ENCODE measurements around the gene MED27.

Gene MED27

GRCh38 chr9:132094314-132094791, 14.7 kb upstream of the MED27 start:
- no peaks in the 10 kb centered on the region for H3K36me3 Mint-ChIP-seq
- no peaks in the 10 kb centered on the region for H3K4me1 Mint-ChIP-seq
- no peak for DNase-seq (ENCODE audit: low spot score in 2 of 2)
- ATAC-seq: no peak
- H3K4me3 Mint-ChIP-seq: no peak overlapping the region
- H3K9me3 Mint-ChIP-seq: no peaks in the 10 kb centered on the region
- H3K27ac Mint-ChIP-seq: no peak overlapping the region

- H3K4me3 Mint-ChIP-seq: no peak overlapping the region
- no peaks in the 10 kb centered on the region for H3K36me3 Mint-ChIP-seq
- ATAC-seq (peak; percentile 24), DNase-seq (ENCODE audit: low spot score in 2 of 2) (no peak)
- no peak overlapping the region for H3K27ac Mint-ChIP-seq
- H3K4me1 Mint-ChIP-seq: no peaks in the 10 kb centered on the region
- H3K9me3 Mint-ChIP-seq: no peaks in the 10 kb centered on the region
Observed at GRCh38 chr9:132090771-132091170, 11.1 kb upstream of the MED27 start.

- no peaks in the 10 kb centered on the region for H3K4me1 Mint-ChIP-seq
- no peak for ATAC-seq
- DNase-seq (ENCODE audit: low spot score in 2 of 2): no peak
- no peak overlapping the region for H3K27ac Mint-ChIP-seq
- no peak overlapping the region for H3K4me3 Mint-ChIP-seq
- no peaks in the 10 kb centered on the region for H3K36me3 Mint-ChIP-seq
- no peaks in the 10 kb centered on the region for H3K9me3 Mint-ChIP-seq
Observed at GRCh38 chr9:132087438-132088030, 7.9 kb upstream of the MED27 start.

GRCh38 chr9:132082188-132082587, 2.5 kb upstream of the MED27 start:
- Mint-ChIP-seq H3K27ac (no peak overlapping the region), H3K36me3 (peaks cover 6% of the 10 kb centered on the region), H3K4me3 (no peak overlapping the region), H3K4me1 (peaks cover 28% of the 10 kb centered on the region), H3K9me3 (no peaks in the 10 kb centered on the region)
- ATAC-seq (no peak), DNase-seq (ENCODE audit: low spot score in 2 of 2) (no peak)

GRCh38 chr9:132078699-132079356, 839 bp downstream of the MED27 start:
- Mint-ChIP-seq H3K9me3 (no peaks in the 10 kb centered on the region), H3K4me3 (peak overlapping the region; percentile 92), H3K27ac (peak overlapping the region; percentile 93), H3K36me3 (peaks cover 24% of the 10 kb centered on the region), H3K4me1 (peaks cover 49% of the 10 kb centered on the region)
- peak in 1 of 2 donors; percentile 61 for DNase-seq (ENCODE audit: low spot score in 2 of 2)
- ATAC-seq: peak; percentile 3

- peaks cover 31% of the 10 kb centered on the region for H3K36me3 Mint-ChIP-seq
- DNase-seq (ENCODE audit: low spot score in 2 of 2) (peak; percentile 10 to 59), ATAC-seq (no peak)
- no peaks in the 10 kb centered on the region for H3K9me3 Mint-ChIP-seq
- peaks cover 53% of the 10 kb centered on the region for H3K4me1 Mint-ChIP-seq
- peak overlapping the region; percentile 92 for H3K4me3 Mint-ChIP-seq
- peak overlapping the region; percentile 93 for H3K27ac Mint-ChIP-seq
Observed at GRCh38 chr9:132077881-132078698, 1.6 kb downstream of the MED27 start.

GRCh38 chr9:132075853-132076252, 3.8 kb downstream of the MED27 start:
- Mint-ChIP-seq H3K27ac (peak overlapping the region; percentile 53), H3K4me3 (peak overlapping the region; percentile 38), H3K36me3 (peaks cover 31% of the 10 kb centered on the region), H3K9me3 (no peaks in the 10 kb centered on the region), H3K4me1 (peaks cover 72% of the 10 kb centered on the region)
- ATAC-seq (no peak), DNase-seq (ENCODE audit: low spot score in 2 of 2) (no peak)

- ATAC-seq (no peak), DNase-seq (ENCODE audit: low spot score in 2 of 2) (no peak)
- Mint-ChIP-seq H3K9me3 (no peaks in the 10 kb centered on the region), H3K4me1 (peaks cover 69% of the 10 kb centered on the region), H3K36me3 (peaks cover 28% of the 10 kb centered on the region), H3K4me3 (no peak overlapping the region), H3K27ac (no peak overlapping the region)
Observed at GRCh38 chr9:132074736-132075135, 4.9 kb downstream of the MED27 start.

GRCh38 chr9:132071847-132072507, 7.7 kb downstream of the MED27 start:
- H3K36me3 Mint-ChIP-seq: peaks cover 40% of the 10 kb centered on the region
- no peak for DNase-seq (ENCODE audit: low spot score in 2 of 2)
- no peak overlapping the region for H3K4me3 Mint-ChIP-seq
- ATAC-seq: no peak
- no peak overlapping the region for H3K27ac Mint-ChIP-seq
- H3K9me3 Mint-ChIP-seq: no peaks in the 10 kb centered on the region
- peaks cover 61% of the 10 kb centered on the region for H3K4me1 Mint-ChIP-seq

- ATAC-seq: no peak
- Mint-ChIP-seq H3K9me3 (no peaks in the 10 kb centered on the region), H3K4me1 (peaks cover 43% of the 10 kb centered on the region), H3K36me3 (peaks cover 21% of the 10 kb centered on the region), H3K27ac (no peak overlapping the region), H3K4me3 (no peak overlapping the region)
- no peak for DNase-seq (ENCODE audit: low spot score in 2 of 2)
Observed at GRCh38 chr9:132069046-132069898, 10.4 kb downstream of the MED27 start.

GRCh38 chr9:132068605-132069004, 11.1 kb downstream of the MED27 start:
- Mint-ChIP-seq H3K27ac (no peak overlapping the region), H3K36me3 (peaks cover 20% of the 10 kb centered on the region), H3K9me3 (no peaks in the 10 kb centered on the region), H3K4me1 (peaks cover 44% of the 10 kb centered on the region), H3K4me3 (no peak overlapping the region)
- no peak for DNase-seq (ENCODE audit: low spot score in 2 of 2)
- no peak for ATAC-seq

- H3K4me3 Mint-ChIP-seq: no peak overlapping the region
- peaks cover 14% of the 10 kb centered on the region for H3K36me3 Mint-ChIP-seq
- DNase-seq (ENCODE audit: low spot score in 2 of 2) (no peak), ATAC-seq (no peak)
- no peak overlapping the region for H3K27ac Mint-ChIP-seq
- H3K4me1 Mint-ChIP-seq: peaks cover 39% of the 10 kb centered on the region
- H3K9me3 Mint-ChIP-seq: no peaks in the 10 kb centered on the region
Observed at GRCh38 chr9:132066511-132066910, 13.2 kb downstream of the MED27 start.

GRCh38 chr9:132066057-132066456, 13.6 kb downstream of the MED27 start:
- ATAC-seq (no peak), DNase-seq (ENCODE audit: low spot score in 2 of 2) (no peak)
- no peak overlapping the region for H3K4me3 Mint-ChIP-seq
- H3K36me3 Mint-ChIP-seq: peaks cover 14% of the 10 kb centered on the region
- H3K9me3 Mint-ChIP-seq: no peaks in the 10 kb centered on the region
- no peak overlapping the region for H3K27ac Mint-ChIP-seq
- peaks cover 34% of the 10 kb centered on the region for H3K4me1 Mint-ChIP-seq

- no peak overlapping the region for H3K27ac Mint-ChIP-seq
- peaks cover 5% of the 10 kb centered on the region for H3K9me3 Mint-ChIP-seq
- peaks cover 22% of the 10 kb centered on the region for H3K4me1 Mint-ChIP-seq
- ATAC-seq (no peak), DNase-seq (ENCODE audit: low spot score in 2 of 2) (no peak)
- H3K4me3 Mint-ChIP-seq: no peak overlapping the region
- H3K36me3 Mint-ChIP-seq: peaks cover 12% of the 10 kb centered on the region
Observed at GRCh38 chr9:132063281-132063680, 16.4 kb downstream of the MED27 start.

All from stimulated activated effector memory CD8-positive, alpha-beta T cell treated with anti-CD3 and anti-CD28 coated beads, Interleukin-12 subunit alpha, Interleukin-12 subunit beta, amount 100 ng/mL, for 72 hours (primary cell).